IgD-negative memory B cell (primary cell): Measurements from ENCODE around the gene KLHL33. TPM values are rescaled to one million over a fixed set of nuclear protein-coding genes. Genes with fewer than 3 reads are reported as not detected.

Experiments used
- H3K27ac Mint-ChIP-seq, 3 donors: one replicate each; pipeline ENCODE4 v1.8.0; 2020 to 2022; ENCODE audit warnings: mild to moderate bottlenecking in 3 of 3, mixed read lengths in 3 of 3, moderate library complexity in 1 of 3
- H3K27me3 Mint-ChIP-seq: one replicate; pipeline ENCODE4 v1.8.0; 2021; ENCODE audit warnings: mixed read lengths
- H3K36me3 Mint-ChIP-seq: one replicate; pipeline ENCODE4 v1.8.0; 2020; ENCODE audit warnings: mild to moderate bottlenecking, mixed read lengths
- H3K4me1 Mint-ChIP-seq, 3 donors: one replicate each; pipeline ENCODE4 v1.8.0; 2020 to 2022; ENCODE audit warnings: mixed read lengths in 3 of 3, mild to moderate bottlenecking in 1 of 3
- H3K4me3 Mint-ChIP-seq, 4 donors: one replicate each; pipeline ENCODE4 v1.8.0; 2020 to 2022; ENCODE audit warnings: mild to moderate bottlenecking in 4 of 4, mixed read lengths in 4 of 4, moderate library complexity in 3 of 4
- H3K9me3 Mint-ChIP-seq, 3 donors: one replicate each; pipeline ENCODE4 v1.8.0; 2020 to 2021; ENCODE audit warnings: mixed read lengths in 3 of 3, mild to moderate bottlenecking in 1 of 3
- polyA plus RNA-seq: library from polyadenylated mRNA; unstranded; fragments of 300-500 nt; fragmentation: Illumina TruSeq; gene quantifications from one replicate; pipeline ENCODE4 v1.2.3, GENCODE V29; 2021

Gene KLHL33
- polyA plus RNA-seq, 1 donor from 2014 or later, result 0.10 TPM

- Mint-ChIP-seq H3K27ac (peak overlapping the region in 1 of 3 donors; percentile 19), H3K4me3 (no peak overlapping the region)
These were observed 52.9 kb downstream of the KLHL33 start for GRCh38 chr14:20383032-20383431.

GRCh38 chr14:20382526-20382925 lies 53.4 kb downstream of the KLHL33 start:
- Mint-ChIP-seq H3K27me3 (no peaks in the 10 kb centered on the region), H3K27ac (peak overlapping the region in 1 of 3 donors; percentile 86), H3K9me3 (no peaks in the 10 kb centered on the region), H3K4me3 (no peak overlapping the region), H3K4me1 (peaks cover under 1 to 8% (median 2%) of the 10 kb centered on the region in 3 donors), H3K36me3 (peaks cover 5% of the 10 kb centered on the region)

More at GRCh38 chr14:20383032-20383431, 52.9 kb downstream of the KLHL33 start:
- Mint-ChIP-seq H3K27me3 (no peaks in the 10 kb centered on the region), H3K9me3 (no peaks in the 10 kb centered on the region), H3K4me1 (peaks cover 6 to 11% (median 7%) of the 10 kb centered on the region in 3 donors), H3K36me3 (peaks cover 10% of the 10 kb centered on the region)

GRCh38 chr14:20381341-20381740 lies 54.6 kb downstream of the KLHL33 start:
- H3K4me1 Mint-ChIP-seq, result peaks cover 0 to 6% (median 0%) of the 10 kb centered on the region in 3 donors
- no peak overlapping the region for H3K4me3 Mint-ChIP-seq
- H3K27me3 Mint-ChIP-seq, result no peaks in the 10 kb centered on the region
- H3K36me3 Mint-ChIP-seq, result peaks cover 2% of the 10 kb centered on the region
- H3K9me3 Mint-ChIP-seq, result no peaks in the 10 kb centered on the region
- no peak overlapping the region for H3K27ac Mint-ChIP-seq

- no peaks in the 10 kb centered on the region for H3K9me3 Mint-ChIP-seq
- no peaks in the 10 kb centered on the region for H3K27me3 Mint-ChIP-seq
- H3K36me3 Mint-ChIP-seq, result peaks cover 3% of the 10 kb centered on the region
- no peak overlapping the region for H3K4me3 Mint-ChIP-seq
- peak overlapping the region in 1 of 3 donors; percentile 59 for H3K27ac Mint-ChIP-seq
- H3K4me1 Mint-ChIP-seq, result peaks cover 0 to 6% (median 0%) of the 10 kb centered on the region in 3 donors
These were observed 55.3 kb downstream of the KLHL33 start for GRCh38 chr14:20380681-20381080.

- H3K36me3 Mint-ChIP-seq, result peaks cover 6% of the 10 kb centered on the region
- H3K9me3 Mint-ChIP-seq, result no peaks in the 10 kb centered on the region
- H3K4me1 Mint-ChIP-seq, result peaks cover 0 to 6% (median 0%) of the 10 kb centered on the region in 3 donors
- H3K27ac Mint-ChIP-seq, result no peak overlapping the region
- H3K27me3 Mint-ChIP-seq, result no peaks in the 10 kb centered on the region
- no peak overlapping the region for H3K4me3 Mint-ChIP-seq
These were observed 56.2 kb downstream of the KLHL33 start for GRCh38 chr14:20379743-20380142.

- H3K27ac Mint-ChIP-seq, result peak overlapping the region in 1 of 3 donors; percentile 35
- no peaks in the 10 kb centered on the region for H3K27me3 Mint-ChIP-seq
- peaks cover 0 to 4% (median 0%) of the 10 kb centered on the region in 3 donors for H3K4me1 Mint-ChIP-seq
- H3K4me3 Mint-ChIP-seq, result no peak overlapping the region
- H3K9me3 Mint-ChIP-seq, result no peaks in the 10 kb centered on the region
- H3K36me3 Mint-ChIP-seq, result peaks cover 10% of the 10 kb centered on the region
These were observed 58.8 kb downstream of the KLHL33 start for GRCh38 chr14:20377171-20377570.

GRCh38 chr14:20376071-20376588 lies 59.8 kb downstream of the KLHL33 start:
- H3K27ac Mint-ChIP-seq, result no peak overlapping the region
- H3K4me1 Mint-ChIP-seq, result peaks cover 0 to 3% (median 0%) of the 10 kb centered on the region in 3 donors
- no peaks in the 10 kb centered on the region for H3K27me3 Mint-ChIP-seq
- H3K36me3 Mint-ChIP-seq, result peaks cover 10% of the 10 kb centered on the region
- no peaks in the 10 kb centered on the region for H3K9me3 Mint-ChIP-seq
- no peak overlapping the region for H3K4me3 Mint-ChIP-seq

Other genes starting within 250 kb of the KLHL33 start
- gene OR11G2, start 245.3 kb downstream of the KLHL33 start, polyA plus RNA-seq, result not detected
- not detected for gene OR11H6, start 212.5 kb downstream of the KLHL33 start, polyA plus RNA-seq
- gene OR11H7, start 207.2 kb downstream of the KLHL33 start, polyA plus RNA-seq, result not detected
- gene OR11H4, start 196.9 kb downstream of the KLHL33 start, polyA plus RNA-seq, result not detected
- 24.1 TPM for gene TTC5, start 130.2 kb downstream of the KLHL33 start, polyA plus RNA-seq
- 17.6 TPM for gene CCNB1IP1, start 102.9 kb downstream of the KLHL33 start, polyA plus RNA-seq
- 10.1 TPM for gene PARP2, start 92.5 kb downstream of the KLHL33 start, polyA plus RNA-seq
- gene TEP1, start 22.7 kb downstream of the KLHL33 start, polyA plus RNA-seq, result 17.8 TPM
- gene OSGEP, start 18.6 kb upstream of the KLHL33 start, polyA plus RNA-seq, result 50.8 TPM
- gene APEX1, start 19.1 kb upstream of the KLHL33 start, polyA plus RNA-seq, result 143 TPM
- 63.7 TPM for gene PIP4P1, start 25.3 kb upstream of the KLHL33 start, polyA plus RNA-seq
- gene PNP, start 33.2 kb upstream of the KLHL33 start, polyA plus RNA-seq, result 37.6 TPM
- 0.19 TPM for gene RNASE10, start 69.4 kb upstream of the KLHL33 start, polyA plus RNA-seq
- not detected for gene RNASE9, start 124.9 kb upstream of the KLHL33 start, polyA plus RNA-seq
- not detected for gene RNASE11, start 151.8 kb upstream of the KLHL33 start, polyA plus RNA-seq
- gene RNASE12, start 155.2 kb upstream of the KLHL33 start, polyA plus RNA-seq, result not detected
- gene OR6S1, start 205.5 kb upstream of the KLHL33 start, polyA plus RNA-seq, result not detected
- gene RNASE4, start 248.4 kb upstream of the KLHL33 start, polyA plus RNA-seq, result 9.0 TPM